HG02938 (cell line): ENCODE measurements around the gene TULP3.
"Not testable (repeated sequence)": the region's sequence is repeated elsewhere in the genome, so short reads cannot be mapped to it uniquely, and the experiment has no call there.

ENCODE experiments used
- ATAC-seq: cut with Tn5 transposase; IDR thresholded peaks from one replicate; pipeline ENCODE4 v1.9.1; 2021; ENCODE audit warnings: mild to moderate bottlenecking, moderate library complexity; ENCODE audit not compliant: unreplicated experiment

The TULP3 gene

GRCh38 chr12:2890388-2891239 lies at the start of gene TULP3:
TULP3 (plus strand) TSS chr12:2890891; CDS start chr12:2890948, 57 bp downstream.
- peak; percentile 97 for ATAC-seq

GRCh38 chr12:2841056-2841650 lies 49.5 kb upstream of the TULP3 start:
- no peak for ATAC-seq

GRCh38 chr12:2842948-2843347 lies 47.7 kb upstream of the TULP3 start:
- no peak for ATAC-seq

- no peak for ATAC-seq
Measured at GRCh38 chr12:2844786-2845185, 45.9 kb upstream of the TULP3 start.

- no peak for ATAC-seq
Measured at GRCh38 chr12:2845280-2845679, 45.4 kb upstream of the TULP3 start.

- ATAC-seq: no peak
Measured at GRCh38 chr12:2851931-2852330, 38.8 kb upstream of the TULP3 start.

GRCh38 chr12:2853626-2854025 lies 37.1 kb upstream of the TULP3 start:
- ATAC-seq: no peak

GRCh38 chr12:2854669-2855453 lies 35.8 kb upstream of the TULP3 start:
- ATAC-seq: no peak

GRCh38 chr12:2855546-2855945 lies 35.1 kb upstream of the TULP3 start:
- ATAC-seq: no peak

- no peak for ATAC-seq
Measured at GRCh38 chr12:2856051-2856450, 34.6 kb upstream of the TULP3 start.

- no peak for ATAC-seq
Measured at GRCh38 chr12:2857021-2857431, 33.7 kb upstream of the TULP3 start, which contains the start of gene TEX52. TEX52 (minus strand) TSS chr12:2857039; CDS start chr12:2857026, 13 bp downstream.

GRCh38 chr12:2857576-2857975 lies 33.1 kb upstream of the TULP3 start:
- ATAC-seq: no peak

- ATAC-seq: no peak
Measured at GRCh38 chr12:2858334-2858733, 32.4 kb upstream of the TULP3 start.

- no peak for ATAC-seq
Measured at GRCh38 chr12:2858944-2859421, 31.7 kb upstream of the TULP3 start.

- no peak for ATAC-seq
Measured at GRCh38 chr12:2860170-2860569, 30.5 kb upstream of the TULP3 start.

GRCh38 chr12:2862876-2863275 lies 27.8 kb upstream of the TULP3 start:
- ATAC-seq: no peak

- not testable (repeated sequence) for ATAC-seq
Measured at GRCh38 chr12:2863402-2863801, 27.3 kb upstream of the TULP3 start.

GRCh38 chr12:2864198-2864597 lies 26.5 kb upstream of the TULP3 start:
- no peak for ATAC-seq

- ATAC-seq: not testable (repeated sequence)
Measured at GRCh38 chr12:2868986-2869632, 21.6 kb upstream of the TULP3 start.

GRCh38 chr12:2876431-2877046 lies 14.2 kb upstream of the TULP3 start:
- ATAC-seq: peak; percentile 28
